Left hindlimb (tissue), 1 donor: Measurements from ENCODE around the gene ZNF248.
"Not testable (repeated sequence)": the region's sequence is repeated elsewhere in the genome, so short reads cannot be mapped to it uniquely, and the experiment has no call there.

ENCODE experiments used
- DNase-seq: peaks from one replicate; pipeline ENCODE4 v3.0.0-alpha.2; 2018

The ZNF248 gene

GRCh38 chr10:37857287-37858211 lies at the start of gene ZNF248:
ZNF248 (minus strand) TSS chr10:37857610; CDS start chr10:37856310, 1,300 bp downstream.
- DNase-seq: peak; percentile 97

GRCh38 chr10:37906382-37906781 lies 49.0 kb upstream of the ZNF248 start:
- DNase-seq: no peak

- no peak for DNase-seq
These were observed 39.0 kb upstream of the ZNF248 start for GRCh38 chr10:37896436-37896835.

DNA sequence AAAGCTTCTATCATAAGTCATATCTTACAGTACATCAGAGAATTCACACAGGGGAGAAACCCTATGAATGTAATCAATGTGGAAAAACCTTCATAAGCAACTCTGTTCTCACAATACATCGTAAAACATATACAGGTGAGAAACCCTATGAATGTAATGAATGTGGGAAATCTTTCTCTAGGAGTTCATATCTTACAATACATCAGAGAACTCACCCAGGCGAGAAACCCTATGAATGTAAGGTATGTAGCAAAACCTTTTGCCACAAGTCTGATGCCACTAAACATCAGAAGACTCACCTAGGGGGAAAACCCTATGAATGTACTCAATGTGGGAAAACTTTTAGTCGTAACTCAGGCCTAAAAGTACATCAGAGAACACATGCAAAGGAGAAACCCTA lies 38.3 kb upstream of the ZNF248 start:
- no peak for DNase-seq

- no peak for DNase-seq
These were observed 28.4 kb upstream of the ZNF248 start for GRCh38 chr10:37885850-37886249.

- DNase-seq: no peak
These were observed 15.5 kb upstream of the ZNF248 start for GRCh38 chr10:37872955-37873354.

DNA sequence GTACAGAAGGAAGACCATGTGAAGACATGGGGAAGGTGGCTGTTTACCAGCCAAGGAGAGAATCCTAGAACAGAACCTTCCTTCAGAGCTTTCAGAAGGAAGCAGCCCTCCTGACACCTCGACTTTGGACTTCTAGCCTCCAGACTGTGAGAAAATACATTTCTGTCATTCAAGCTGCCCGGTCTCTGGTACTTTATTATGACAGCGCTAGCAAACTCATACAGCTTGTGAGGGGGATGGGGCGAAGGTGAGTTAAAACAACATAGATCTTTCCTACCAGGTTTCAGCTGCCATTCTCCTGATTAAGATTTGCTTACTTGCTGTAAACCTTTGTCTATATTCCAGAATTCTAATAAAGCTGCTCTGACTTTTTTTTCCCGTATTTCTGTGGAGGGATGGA lies 14.9 kb upstream of the ZNF248 start:
- DNase-seq: no peak

DNA sequence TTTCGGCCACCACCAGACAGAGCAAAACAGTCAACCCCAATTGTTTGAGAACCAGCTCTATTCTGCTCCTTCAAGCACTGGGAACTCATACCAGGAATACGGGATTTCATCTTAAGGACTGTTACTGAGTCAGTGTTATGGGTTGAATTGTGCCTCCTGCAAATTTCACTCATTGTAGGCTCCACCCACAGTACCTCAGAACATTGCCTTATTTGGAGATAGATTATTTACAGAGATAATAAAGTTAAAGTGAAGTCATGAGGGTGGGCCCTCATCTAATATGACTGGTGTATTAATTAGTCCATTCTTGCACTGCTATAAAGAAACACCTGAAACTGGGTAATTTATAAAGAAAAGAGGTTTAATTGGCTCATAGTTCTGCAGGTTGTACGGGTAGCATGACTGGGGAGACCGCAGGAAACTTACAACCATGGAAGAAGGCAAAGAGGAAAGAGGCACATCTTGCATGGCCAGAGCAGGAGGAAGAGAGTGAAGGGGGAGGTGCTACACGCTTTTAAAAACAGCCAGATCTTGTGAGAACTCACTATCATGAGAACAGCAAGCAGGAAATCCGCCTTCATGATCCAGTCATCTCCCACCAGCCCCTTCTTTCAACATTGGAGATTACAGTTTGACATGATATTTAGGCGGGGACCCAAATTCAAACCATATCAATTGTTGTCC lies 14.3 kb upstream of the ZNF248 start:
- DNase-seq: no peak

GRCh38 chr10:37871143-37871542 lies 13.7 kb upstream of the ZNF248 start:
- no peak for DNase-seq

DNA sequence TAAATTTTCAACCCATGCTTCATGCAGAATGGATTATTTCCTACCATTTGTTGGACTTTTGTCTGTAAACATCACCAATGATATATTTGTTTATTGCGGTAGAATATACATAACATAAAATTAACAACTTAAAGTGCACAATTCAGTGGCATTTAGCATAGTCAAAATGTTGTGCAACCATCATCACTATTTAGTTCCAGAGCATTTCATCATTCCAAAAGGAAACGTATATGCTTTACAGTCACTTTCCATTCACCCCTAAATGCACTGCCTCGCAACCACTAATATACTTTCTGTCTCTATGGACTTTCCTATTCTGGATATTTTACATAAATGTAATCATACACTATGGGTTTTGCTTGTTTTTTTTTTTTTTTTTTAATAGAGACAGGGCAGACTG lies 11.4 kb upstream of the ZNF248 start:
- DNase-seq: no peak

DNA sequence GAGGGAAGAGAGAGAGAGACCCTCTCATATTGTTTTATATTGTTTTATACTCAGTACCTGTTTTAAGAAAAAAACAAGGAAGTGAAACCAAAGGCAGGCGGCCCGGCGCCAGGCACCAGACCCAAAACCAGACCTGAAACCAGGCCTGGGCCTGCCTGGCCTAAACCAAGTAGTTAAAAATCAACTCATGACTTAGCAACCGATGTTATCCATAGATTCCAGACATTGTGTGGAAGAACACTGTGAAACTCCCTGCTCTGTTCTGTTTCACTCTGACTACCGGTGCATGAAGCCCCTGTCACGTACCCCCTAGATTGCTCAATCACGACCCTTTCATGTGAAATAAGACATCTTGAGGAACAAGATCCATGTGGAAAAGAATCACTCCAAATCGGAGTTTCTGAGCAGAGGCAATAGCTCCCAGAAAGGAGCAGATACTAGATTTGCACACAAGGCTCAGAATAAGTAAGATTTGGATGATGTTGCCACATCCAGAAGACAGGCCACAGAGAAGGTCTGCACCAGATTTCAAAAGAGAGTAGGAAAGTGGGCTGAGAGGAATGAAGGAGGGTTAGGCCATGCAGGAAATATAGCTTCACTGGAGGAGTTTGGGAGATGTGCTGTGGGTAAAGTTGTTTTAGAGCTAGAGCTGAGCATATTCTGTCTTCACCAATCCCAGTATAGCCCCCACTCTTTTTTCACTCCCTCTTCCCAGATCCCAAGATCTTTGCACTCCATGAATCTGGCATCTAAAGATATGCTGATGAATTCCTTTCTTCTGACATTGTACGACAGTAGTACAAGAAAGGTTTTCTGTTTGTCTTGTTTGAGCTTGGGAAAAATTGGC lies 8.8 kb upstream of the ZNF248 start:
- no peak for DNase-seq

DNA sequence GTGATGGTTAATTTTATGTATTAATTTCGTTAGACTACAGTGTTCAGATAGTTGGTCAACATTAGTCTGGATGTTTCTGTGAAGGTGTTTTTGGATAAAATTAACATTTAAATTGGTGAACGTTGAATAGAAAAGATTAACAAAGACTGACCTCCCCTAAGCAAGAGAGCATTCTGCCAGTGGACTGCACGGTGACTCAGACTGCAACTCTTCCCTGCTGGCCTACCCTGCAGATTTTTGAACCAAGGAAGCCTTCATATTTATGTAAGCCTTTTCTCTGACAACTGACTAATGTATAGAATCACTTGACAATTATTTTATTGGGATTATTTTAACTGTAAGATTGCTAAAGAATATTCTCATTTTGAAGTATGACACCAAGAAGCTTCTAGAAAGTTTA lies 7.9 kb upstream of the ZNF248 start:
- no peak for DNase-seq

- no peak for DNase-seq
These were observed 3.2 kb upstream of the ZNF248 start for GRCh38 chr10:37860494-37861190.

DNA sequence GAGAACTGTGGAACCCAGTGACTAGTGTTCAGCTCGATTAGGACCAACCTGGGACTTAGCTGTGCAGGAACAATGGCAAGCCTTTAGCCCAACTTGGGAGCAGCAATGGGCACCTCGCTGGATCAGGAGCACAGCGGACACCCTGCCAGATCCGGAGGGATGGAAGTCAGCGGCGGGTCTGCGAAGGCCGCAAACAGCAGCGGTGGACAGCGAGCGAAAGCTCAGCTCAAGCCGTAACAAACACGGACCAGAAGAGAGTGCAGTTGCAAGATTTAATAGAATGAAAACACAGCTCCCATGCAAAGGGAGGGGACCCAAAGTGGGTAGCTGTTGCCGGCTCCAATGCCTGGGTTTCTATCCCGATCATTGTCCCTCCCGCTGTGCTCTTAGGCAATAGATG lies 1.9 kb upstream of the ZNF248 start:
- DNase-seq: not testable (repeated sequence)

GRCh38 chr10:37856881-37857286 lies 526 bp downstream of the ZNF248 start:
- no peak for DNase-seq

DNA sequence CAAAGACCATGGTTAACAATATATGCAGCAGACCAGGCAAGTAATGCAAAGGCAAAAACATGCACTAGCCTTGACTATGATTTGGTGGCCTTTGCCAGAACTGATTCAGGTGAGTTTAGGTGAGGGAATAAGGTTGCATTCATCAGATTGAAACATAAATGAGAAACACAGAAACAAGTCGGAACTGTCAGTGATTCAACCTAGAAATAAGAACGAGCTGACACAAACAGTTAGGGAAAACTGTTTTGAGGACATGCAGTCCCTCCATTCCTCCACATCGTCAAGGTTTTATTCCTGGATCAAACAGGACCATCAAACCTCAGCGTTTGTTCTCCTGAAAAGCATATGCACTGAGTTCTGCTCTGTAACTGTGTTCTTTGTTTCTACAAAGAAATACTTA lies 1.8 kb downstream of the ZNF248 start:
- DNase-seq: no peak

GRCh38 chr10:37854626-37855025 lies 2.8 kb downstream of the ZNF248 start:
- DNase-seq: no peak

DNA sequence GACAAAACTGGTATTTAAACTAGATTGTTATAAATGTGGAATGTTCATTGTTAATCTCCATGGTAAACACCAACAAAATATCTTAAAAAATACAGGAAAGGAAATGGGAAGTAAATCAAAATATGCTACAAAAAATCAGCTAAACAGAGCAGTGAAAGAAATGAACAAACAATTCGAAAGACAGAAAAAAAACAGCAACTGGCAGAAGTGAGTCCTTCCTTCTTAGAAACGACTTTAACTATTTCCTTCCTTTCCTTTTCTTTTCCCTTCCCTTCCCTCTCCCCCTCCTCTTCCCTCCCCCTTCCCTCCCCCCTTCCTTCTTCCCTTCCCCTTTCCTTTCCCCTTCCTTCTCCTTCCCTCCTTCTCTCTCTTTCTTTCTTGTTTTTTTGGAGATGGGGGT lies 12.8 kb downstream of the ZNF248 start:
- no peak for DNase-seq

GRCh38 chr10:37839243-37839642 lies 18.2 kb downstream of the ZNF248 start:
- DNase-seq: no peak

- no peak for DNase-seq
These were observed 25.7 kb downstream of the ZNF248 start for GRCh38 chr10:37831495-37832333.

- no peak for DNase-seq
These were observed 30.6 kb downstream of the ZNF248 start for GRCh38 chr10:37826806-37827205.

DNA sequence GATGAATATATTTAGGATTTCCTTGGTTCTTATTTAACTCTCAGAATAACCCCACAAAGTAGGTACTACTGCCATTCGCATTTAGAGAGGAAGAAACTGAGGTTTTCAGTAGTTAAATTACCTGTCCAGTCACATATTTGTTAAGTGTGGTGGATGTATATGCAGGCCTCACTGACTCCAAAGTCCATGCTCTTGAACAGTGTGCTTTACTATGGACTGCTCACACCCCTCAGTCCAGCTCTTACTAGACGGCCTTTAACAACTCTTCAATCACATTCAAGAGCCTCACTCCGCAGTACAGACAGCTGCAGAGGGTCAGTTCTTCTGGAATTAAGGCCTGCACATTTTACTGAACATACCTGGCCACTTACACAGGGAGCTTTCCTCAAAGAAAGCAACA lies 36.2 kb downstream of the ZNF248 start:
- DNase-seq: no peak
